ENCODE data around the gene PLCXD1.
"Not testable (repeated sequence)": the region's sequence is repeated elsewhere in the genome, so short reads cannot be mapped to it uniquely, and the experiment has no call there.

The PLCXD1 gene

GRCh38 chrX:276581-277201, 4.5 kb upstream of the PLCXD1 start:
- no peak overlapping the region for H3K27ac Mint-ChIP-seq
- H3K4me1 Mint-ChIP-seq (ENCODE audit: low read depth) = peaks cover 20% of the 10 kb centered on the region
- peak overlapping the region; percentile 77 for H3K4me3 Mint-ChIP-seq
- H3K27me3 Mint-ChIP-seq = peaks cover 3% of the 10 kb centered on the region
- H3K36me3 Mint-ChIP-seq (ENCODE audit: low read depth) = no peaks in the 10 kb centered on the region
- no peaks in the 10 kb centered on the region for H3K9me3 Mint-ChIP-seq
- no peak for DNase-seq

- peaks cover 32% of the 10 kb centered on the region for H3K4me1 Mint-ChIP-seq (ENCODE audit: low read depth)
- not testable (repeated sequence) for H3K27me3 Mint-ChIP-seq; H3K27ac Mint-ChIP-seq; H3K9me3 Mint-ChIP-seq; DNase-seq; H3K4me3 Mint-ChIP-seq; H3K36me3 Mint-ChIP-seq (ENCODE audit: low read depth)
Observed at GRCh38 chrX:279757-280604, 1.2 kb upstream of the PLCXD1 start.

DNA sequence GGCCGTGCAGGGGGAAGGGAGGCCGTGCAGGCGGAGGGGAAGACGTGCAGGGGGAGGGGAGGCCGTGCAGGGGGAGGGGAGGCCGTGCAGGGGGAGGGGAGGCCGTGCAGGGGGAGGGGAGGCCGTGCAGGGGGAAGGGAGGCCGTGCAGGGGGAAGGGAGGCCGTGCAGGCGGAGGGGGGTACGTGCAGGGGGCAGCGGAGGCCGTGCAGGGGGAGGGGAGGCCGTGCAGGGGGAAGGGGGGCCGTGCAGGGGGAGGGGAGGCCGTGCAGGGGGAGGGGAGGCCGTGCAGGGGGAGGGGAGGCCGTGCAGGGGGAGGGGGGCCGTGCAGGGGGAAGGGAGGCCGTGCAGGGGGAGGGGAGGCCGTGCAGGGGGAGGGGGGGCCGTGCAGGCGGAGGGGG, 459 bp upstream of the PLCXD1 start:
- H3K27ac Mint-ChIP-seq, DNase-seq, H3K4me3 Mint-ChIP-seq, H3K9me3 Mint-ChIP-seq, H3K27me3 Mint-ChIP-seq: not testable (repeated sequence)
- Mint-ChIP-seq H3K36me3 (ENCODE audit: low read depth) (peaks cover 15% of the 10 kb centered on the region), H3K4me1 (ENCODE audit: low read depth) (peaks cover 33% of the 10 kb centered on the region)

DNA sequence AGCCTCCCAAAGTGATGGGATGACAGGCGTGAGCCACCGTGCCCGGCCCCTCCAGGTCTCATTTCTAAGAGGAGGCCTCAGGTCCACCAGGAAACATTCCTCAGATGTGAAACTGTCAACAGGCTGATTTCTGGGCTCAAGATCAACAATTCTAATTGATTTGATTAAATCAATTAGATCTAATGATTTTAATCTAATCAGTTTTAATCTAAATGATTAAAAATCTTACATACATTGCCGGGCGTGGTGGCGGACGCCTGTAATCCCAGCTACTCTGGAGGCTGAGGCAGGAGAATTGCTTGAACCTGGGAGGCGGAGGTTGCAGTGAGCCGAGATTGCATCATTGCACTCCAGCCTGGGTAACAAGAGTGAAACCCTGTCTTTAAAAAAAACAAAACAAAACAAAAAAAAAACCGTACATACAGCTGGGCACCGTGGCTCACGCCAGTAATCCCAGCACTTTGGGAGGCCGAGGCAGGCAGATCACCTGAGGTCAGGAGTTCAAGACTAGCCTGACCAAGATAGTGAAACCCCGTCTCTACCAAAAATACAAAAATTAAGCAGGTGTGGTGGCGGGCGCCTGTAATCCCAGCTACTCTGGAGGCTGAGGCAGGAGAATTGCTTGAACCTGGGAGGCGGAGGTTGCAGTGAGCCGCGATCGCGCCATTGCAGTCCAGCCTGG, 960 bp downstream of the PLCXD1 start:
- peak overlapping the region; percentile 29 for H3K27ac Mint-ChIP-seq
- H3K4me3 Mint-ChIP-seq = peak overlapping the region; percentile 70
- H3K9me3 Mint-ChIP-seq, H3K27me3 Mint-ChIP-seq, DNase-seq: not testable (repeated sequence)
- H3K36me3 Mint-ChIP-seq (ENCODE audit: low read depth) = peaks cover 27% of the 10 kb centered on the region
- peaks cover 32% of the 10 kb centered on the region for H3K4me1 Mint-ChIP-seq (ENCODE audit: low read depth)

DNA sequence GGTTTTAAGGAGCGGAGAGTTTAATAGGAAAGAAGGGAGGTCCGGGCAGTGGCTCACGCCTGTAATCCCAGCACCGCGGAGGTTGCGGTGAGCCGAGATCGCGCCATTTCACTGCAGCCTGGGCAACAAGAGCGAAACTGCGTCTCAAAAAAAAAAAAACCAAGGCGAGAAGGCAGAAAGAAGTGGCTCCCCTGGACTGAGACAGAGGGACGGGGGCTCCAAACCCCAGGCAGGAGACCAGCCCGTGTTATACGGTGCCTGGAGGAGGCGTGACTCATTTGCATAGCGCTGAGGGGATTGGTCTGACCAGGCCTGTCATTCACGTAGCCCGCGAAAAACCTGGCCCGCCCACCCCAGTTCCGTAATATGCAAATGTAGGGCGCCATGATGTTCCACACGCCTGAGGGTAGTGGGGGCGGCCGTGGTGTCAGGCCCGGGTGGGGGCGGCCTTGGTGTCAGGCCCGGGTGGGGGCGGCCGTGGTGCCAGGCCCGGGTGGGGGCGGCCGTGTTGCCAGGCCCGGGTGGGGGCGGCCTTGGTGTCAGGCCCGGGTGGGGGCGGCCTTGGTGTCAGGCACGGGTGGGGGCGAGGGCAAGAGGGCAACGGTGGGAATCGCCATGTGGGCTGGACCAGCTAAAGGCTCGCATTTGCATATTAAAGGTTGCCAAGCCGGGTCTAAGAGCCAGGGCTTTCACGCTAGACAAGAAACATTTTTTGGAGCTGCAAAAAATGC, 2.1 kb downstream of the PLCXD1 start:
- DNase-seq = peak; percentile 91
- peaks cover 33% of the 10 kb centered on the region for H3K36me3 Mint-ChIP-seq (ENCODE audit: low read depth)
- H3K9me3 Mint-ChIP-seq = no peaks in the 10 kb centered on the region
- H3K27me3 Mint-ChIP-seq = no peaks in the 10 kb centered on the region
- peaks cover 32% of the 10 kb centered on the region for H3K4me1 Mint-ChIP-seq (ENCODE audit: low read depth)
- H3K4me3 Mint-ChIP-seq = peak overlapping the region; percentile 87
- peak overlapping the region; percentile 98 for H3K27ac Mint-ChIP-seq

GRCh38 chrX:285076-285677, 4.0 kb downstream of the PLCXD1 start:
- Mint-ChIP-seq H3K9me3 (no peaks in the 10 kb centered on the region), H3K27me3 (no peaks in the 10 kb centered on the region), H3K27ac (no peak overlapping the region), H3K4me1 (ENCODE audit: low read depth) (peaks cover 26% of the 10 kb centered on the region), H3K36me3 (ENCODE audit: low read depth) (peaks cover 51% of the 10 kb centered on the region), H3K4me3 (no peak overlapping the region)
- DNase-seq = no peak

DNA sequence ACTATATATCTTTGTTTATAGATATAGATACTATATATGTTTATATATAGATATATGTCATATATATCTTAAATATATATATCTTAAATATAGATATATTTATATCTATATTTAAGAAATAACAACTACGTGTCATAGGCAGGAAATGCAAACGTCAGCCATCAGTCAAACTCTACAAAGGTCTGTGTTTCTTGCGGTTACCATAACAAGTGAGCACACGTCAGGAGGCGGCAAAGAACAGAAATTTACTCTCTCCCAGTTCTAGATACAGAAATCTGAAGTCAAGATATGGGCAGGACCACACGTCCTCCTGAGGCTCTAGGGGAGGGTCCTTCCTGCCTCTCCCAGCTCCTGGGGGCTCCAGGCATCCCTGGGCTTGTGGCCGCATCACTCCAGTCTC, 6.5 kb downstream of the PLCXD1 start:
- DNase-seq = no peak
- Mint-ChIP-seq H3K27ac (no peak overlapping the region), H3K4me3 (no peak overlapping the region), H3K4me1 (ENCODE audit: low read depth) (peaks cover 17% of the 10 kb centered on the region), H3K27me3 (no peaks in the 10 kb centered on the region), H3K36me3 (ENCODE audit: low read depth) (peaks cover 74% of the 10 kb centered on the region), H3K9me3 (no peaks in the 10 kb centered on the region)

- Mint-ChIP-seq H3K27ac (no peak overlapping the region), H3K27me3 (no peaks in the 10 kb centered on the region), H3K4me1 (ENCODE audit: low read depth) (peaks cover 17% of the 10 kb centered on the region), H3K4me3 (no peak overlapping the region), H3K36me3 (ENCODE audit: low read depth) (peaks cover 83% of the 10 kb centered on the region), H3K9me3 (no peaks in the 10 kb centered on the region)
- DNase-seq = no peak
Observed at GRCh38 chrX:288561-288991, 7.4 kb downstream of the PLCXD1 start.

- DNase-seq = no peak
- H3K4me1 Mint-ChIP-seq (ENCODE audit: low read depth) = peaks cover 6% of the 10 kb centered on the region
- H3K4me3 Mint-ChIP-seq = no peak overlapping the region
- no peaks in the 10 kb centered on the region for H3K9me3 Mint-ChIP-seq
- H3K27ac Mint-ChIP-seq = no peak overlapping the region
- H3K36me3 Mint-ChIP-seq (ENCODE audit: low read depth) = peaks cover 83% of the 10 kb centered on the region
- no peaks in the 10 kb centered on the region for H3K27me3 Mint-ChIP-seq
Observed at GRCh38 chrX:290476-291166, 9.4 kb downstream of the PLCXD1 start.

DNA sequence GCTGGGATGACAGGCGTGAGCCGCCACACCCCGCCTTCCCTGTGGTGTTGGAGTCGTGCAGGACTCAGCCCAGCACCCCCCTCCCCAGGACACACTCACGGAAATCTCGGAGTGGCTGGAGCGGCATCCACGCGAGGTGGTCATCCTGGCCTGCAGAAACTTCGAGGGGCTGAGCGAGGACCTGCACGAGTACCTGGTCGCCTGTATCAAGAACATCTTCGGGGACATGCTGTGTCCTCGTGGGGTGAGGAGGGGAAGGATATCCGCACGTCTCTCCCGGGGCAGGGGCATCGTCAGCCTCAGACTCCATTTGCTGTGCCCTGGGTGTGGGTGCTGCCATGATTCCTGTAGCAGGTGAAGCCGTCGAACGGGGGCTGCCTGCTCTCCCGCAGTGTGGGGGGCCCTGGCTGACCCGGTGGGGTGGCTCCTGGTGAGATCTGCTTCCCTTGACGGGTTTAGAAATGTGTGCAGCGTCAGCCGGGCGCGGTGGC, 10.3 kb downstream of the PLCXD1 start:
- Mint-ChIP-seq H3K36me3 (ENCODE audit: low read depth) (peaks cover 83% of the 10 kb centered on the region), H3K4me3 (no peak overlapping the region), H3K4me1 (ENCODE audit: low read depth) (peaks cover 4% of the 10 kb centered on the region), H3K27ac (no peak overlapping the region), H3K27me3 (no peaks in the 10 kb centered on the region), H3K9me3 (no peaks in the 10 kb centered on the region)
- no peak for DNase-seq

DNA sequence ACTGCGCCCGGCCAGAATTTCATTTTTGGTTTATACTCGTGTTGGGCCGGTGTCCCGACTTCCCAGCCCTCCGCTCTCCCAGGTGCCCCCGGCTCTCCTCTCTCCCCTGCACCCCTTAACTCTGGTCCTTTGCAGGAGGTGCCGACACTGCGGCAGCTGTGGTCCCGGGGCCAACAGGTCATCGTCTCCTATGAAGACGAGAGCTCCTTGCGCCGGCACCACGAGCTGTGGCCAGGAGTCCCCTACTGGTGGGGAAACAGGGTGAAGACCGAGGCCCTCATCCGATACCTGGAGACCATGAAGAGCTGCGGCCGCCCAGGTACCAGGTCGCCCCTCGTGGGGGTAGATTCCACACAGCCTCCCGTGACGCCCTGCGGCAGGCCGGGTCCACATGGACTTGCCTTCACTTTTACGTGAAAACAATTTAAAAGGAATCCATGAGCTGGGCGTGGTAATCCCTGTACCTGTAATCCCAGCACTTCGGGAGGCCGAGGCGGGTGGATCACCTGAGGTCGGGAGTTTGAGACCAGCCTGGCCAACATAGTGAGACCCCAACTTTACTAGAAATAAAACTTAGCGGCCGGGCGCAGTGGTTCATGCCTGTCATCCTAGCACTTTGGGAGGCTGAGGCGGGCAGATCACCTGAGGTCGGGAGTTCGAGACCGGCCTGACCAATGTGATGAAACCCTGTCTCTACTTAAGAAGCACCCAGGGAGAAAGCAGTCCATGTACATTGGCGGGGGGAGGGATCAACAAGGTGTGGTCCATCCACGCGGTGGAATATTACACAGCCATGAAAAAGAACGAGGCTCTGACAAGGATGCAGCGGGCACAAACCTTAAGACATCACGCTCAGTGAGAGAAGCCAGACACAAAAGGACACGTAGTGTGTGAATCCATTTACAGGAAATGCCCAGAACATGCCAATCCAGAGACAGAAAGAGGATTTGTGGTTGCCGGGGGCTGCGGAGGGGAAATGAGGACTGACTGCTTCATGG, 12.0 kb downstream of the PLCXD1 start:
- Mint-ChIP-seq H3K4me1 (ENCODE audit: low read depth) (no peaks in the 10 kb centered on the region), H3K4me3 (no peak overlapping the region), H3K9me3 (no peaks in the 10 kb centered on the region), H3K36me3 (ENCODE audit: low read depth) (peaks cover 76% of the 10 kb centered on the region), H3K27me3 (no peaks in the 10 kb centered on the region), H3K27ac (no peak overlapping the region)
- no peak for DNase-seq

DNA sequence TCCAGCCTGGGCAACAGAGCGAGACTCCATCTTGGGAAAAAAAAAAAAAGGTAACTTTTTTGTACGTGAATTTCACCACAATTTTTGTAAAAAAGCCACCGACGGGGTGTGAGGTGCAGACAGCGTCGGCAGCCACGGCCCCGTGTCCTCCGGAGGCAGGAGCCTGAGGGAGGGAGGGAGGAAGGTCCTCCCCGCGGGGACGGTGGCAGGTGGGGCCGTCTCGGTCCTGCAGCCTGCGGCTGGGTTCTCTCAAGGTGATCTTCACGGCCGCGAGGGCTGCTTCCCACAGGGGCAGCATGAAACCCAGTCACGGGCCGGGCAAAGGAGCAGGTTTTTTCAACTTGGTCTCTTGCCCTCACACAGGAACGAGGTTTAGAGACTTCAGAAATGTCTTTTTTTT, 14.0 kb downstream of the PLCXD1 start:
- H3K9me3 Mint-ChIP-seq = no peaks in the 10 kb centered on the region
- no peaks in the 10 kb centered on the region for H3K4me1 Mint-ChIP-seq (ENCODE audit: low read depth)
- no peak overlapping the region for H3K4me3 Mint-ChIP-seq
- H3K27me3 Mint-ChIP-seq = no peaks in the 10 kb centered on the region
- H3K27ac Mint-ChIP-seq = no peak overlapping the region
- peaks cover 73% of the 10 kb centered on the region for H3K36me3 Mint-ChIP-seq (ENCODE audit: low read depth)
- no peak for DNase-seq

DNA sequence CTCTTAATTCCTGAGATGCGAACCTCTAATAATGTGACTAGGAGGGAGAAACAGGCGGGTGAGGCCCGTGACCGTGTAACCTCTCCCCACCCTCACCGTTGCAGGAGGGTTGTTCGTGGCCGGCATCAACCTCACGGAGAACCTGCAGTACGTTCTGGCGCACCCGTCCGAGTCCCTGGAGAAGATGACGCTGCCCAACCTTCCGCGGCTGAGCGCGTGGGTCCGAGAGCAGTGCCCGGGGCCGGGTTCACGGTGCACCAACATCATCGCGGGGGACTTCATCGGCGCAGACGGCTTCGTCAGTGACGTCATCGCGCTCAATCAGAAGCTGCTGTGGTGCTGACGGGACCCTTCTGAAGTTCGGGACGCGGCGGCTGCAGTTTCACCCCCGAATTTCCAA, 17.8 kb downstream of the PLCXD1 start:
- Mint-ChIP-seq H3K36me3 (ENCODE audit: low read depth) (peaks cover 72% of the 10 kb centered on the region), H3K4me1 (ENCODE audit: low read depth) (no peaks in the 10 kb centered on the region), H3K27me3 (no peaks in the 10 kb centered on the region), H3K27ac (no peak overlapping the region), H3K4me3 (no peak overlapping the region), H3K9me3 (no peaks in the 10 kb centered on the region)
- DNase-seq = no peak

Data from activated T-cell treated with anti-CD3 and anti-CD28 coated beads, Interleukin-2, amount 50 U/mL, for 24 hours (primary cell).